HG03460 (cell line): ENCODE data around the gene S100A11.

Experiments
- ATAC-seq: cut with Tn5 transposase; IDR thresholded peaks from one replicate; pipeline ENCODE4 v1.9.1; 2021; ENCODE audit not compliant: unreplicated experiment

The S100A11 gene

DNA sequence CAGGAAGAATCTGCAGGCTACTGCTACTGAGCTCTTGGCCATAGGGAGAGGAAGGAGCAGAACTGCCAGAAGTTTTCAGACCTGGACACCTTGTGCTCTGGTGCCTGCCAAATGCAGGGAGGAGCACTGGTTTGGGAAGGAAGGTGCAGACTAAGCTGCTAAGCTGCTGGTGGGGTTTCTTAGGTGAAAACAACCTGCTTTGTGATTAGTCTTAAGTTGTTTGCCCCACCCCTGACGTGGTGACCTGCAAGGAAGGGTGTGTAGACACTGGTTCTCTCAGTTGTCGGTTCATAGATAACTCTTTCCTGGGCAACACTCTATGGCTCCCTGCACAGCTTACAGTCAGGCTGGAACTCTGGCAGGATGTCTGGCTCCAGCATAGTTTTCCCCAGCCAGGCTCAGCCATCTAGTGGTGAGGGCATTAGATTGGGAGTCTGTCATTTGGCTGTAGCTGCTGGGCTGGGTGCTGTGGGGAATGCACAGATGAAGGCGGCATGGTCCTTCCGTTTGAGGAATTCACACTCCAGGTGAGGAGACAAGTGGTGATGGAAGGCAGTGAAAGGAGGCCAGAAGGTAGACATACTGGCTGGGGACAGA, 32.9 kb downstream of the S100A11 start:
- no peak for ATAC-seq

DNA sequence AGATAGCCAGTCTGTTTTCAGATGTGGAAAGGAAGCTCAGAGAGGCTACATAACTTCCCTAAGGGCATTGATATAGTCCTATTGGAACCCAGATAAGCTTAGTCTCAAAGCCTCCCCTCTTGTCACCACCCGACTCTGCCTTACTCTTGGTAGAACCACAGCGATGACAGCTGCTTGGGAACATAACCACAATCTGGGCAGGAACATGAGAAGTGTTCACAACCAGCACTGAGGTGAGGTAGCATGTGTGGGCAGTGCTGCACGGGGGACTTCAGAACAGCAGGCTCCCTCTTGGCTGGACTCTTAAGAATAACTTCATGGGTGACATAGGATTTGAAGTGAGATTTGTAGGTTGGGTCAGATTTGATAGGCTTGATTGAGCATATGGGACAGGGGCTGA, 33.8 kb downstream of the S100A11 start:
- ATAC-seq: no peak

DNA sequence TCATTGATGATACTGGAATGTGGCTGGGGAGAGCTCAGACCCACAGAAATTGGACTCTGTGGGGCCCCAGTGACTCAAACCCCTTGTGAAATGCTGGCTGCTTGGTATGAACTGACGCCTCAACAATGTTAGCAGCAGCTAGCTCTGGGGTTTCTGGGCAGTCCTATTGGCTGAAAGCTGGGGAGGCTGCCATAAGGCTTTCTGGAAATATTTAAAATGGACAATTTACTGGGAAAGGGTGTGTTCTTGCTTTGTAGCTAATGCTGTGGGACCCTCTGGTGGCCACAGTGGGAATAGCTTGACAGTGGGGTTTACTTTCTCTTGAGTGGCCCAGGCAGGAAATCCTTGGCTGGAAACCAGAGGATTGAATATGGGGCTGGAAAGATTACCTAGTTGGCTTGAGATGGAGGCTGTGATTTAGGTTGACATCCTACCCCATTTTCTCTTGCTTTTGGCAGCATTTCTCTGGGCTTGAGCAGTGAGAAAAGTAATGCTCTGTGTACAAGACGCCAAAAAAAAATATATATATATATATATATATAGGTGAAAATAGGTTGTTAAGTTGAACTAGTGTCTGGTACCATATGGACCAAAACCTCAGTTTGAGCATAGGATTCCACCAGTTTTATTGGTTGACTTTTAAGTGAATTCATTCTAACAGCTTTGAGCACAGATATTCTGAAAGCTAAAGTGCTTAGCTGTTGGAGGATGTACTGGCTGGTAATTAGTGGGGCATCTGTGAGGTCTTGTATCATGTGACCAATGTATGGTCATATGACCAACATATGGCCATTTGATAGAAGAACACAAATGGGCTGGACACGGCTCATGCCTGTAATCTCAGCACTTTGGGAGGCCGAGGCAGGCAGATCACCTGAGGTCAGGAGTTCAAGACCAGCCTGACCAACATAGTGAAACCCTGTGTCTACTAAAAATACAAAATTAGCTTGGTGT, 34.9 kb downstream of the S100A11 start:
- ATAC-seq: no peak

DNA sequence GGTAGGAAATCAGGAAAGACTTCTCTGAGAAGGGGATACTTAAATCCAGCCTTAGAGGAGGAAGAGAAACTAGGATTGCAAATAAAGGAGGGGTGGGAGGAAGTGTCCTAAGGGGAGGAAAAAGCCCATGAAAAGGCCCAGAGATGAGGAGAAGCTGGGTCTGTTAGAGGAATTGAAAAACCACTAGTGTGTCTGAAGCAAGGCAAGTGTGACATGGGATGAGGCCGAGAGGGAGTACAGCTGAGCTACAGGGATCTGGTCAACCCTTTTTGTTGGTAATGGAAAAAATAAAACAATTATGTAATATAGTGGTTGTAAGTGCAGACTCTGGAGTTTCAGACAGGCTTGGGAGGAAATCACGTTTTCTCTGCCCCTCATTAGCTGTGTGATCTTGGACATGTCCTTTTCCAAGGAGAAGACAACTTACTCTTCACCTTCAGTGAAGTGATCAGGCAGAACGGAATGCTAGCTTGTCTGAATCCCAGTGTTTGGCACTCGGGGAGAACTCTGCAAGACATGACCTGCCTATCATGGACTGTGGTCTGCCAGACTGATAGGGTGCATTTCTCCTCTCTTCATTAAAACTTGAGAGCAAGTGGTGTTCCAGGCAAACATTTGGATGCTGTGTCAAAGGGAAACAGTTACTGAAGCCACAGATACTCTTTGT, 35.7 kb downstream of the S100A11 start:
- ATAC-seq: no peak

DNA sequence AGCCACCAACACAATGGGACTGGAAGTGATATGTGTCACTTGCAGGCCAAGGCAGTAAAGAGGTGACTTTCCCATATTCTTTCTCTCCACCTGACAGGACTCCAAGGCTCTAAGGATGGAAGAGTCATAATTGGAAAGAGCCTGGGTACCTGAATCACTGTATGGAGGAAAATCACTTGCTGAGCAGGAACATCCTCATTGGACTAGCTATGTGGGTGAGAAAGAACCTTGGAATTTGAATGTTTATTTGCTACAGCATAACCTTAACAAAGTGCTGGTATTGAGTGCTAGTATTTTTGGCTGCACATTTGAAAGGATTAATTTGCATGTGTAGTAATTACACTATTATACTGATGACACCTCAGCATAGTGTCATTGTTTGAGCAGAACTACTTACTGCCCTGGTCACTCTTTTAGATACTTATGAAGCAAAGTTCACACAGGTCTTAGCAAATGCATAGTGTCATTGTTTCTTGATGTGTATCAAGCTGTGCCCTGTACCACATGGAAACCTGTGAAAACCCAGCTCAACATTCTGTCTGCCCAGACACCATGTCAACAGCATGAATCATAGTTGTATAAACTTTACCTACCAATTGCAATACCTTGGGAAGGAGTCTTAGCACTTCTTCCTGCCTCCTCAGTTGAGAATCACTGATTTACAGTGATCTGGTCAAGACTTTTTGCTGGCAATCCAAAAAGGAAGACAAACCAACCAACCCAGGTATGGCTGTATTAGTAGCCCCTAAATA, 38.0 kb downstream of the S100A11 start:
- no peak for ATAC-seq

DNA sequence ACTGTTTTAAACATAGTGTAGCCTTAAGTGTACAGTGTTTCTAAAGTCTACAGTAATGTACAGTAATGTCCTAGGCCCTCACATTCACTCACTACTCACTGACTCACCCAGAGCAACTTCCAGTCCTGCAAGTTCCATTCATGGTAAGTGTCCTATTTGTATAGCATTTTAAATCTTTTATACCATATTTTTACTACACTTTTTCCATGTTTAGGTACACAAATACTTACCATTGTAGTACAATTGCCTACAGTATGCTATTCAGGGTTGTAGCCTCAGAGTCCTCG, 39.6 kb downstream of the S100A11 start:
- ATAC-seq: no peak

DNA sequence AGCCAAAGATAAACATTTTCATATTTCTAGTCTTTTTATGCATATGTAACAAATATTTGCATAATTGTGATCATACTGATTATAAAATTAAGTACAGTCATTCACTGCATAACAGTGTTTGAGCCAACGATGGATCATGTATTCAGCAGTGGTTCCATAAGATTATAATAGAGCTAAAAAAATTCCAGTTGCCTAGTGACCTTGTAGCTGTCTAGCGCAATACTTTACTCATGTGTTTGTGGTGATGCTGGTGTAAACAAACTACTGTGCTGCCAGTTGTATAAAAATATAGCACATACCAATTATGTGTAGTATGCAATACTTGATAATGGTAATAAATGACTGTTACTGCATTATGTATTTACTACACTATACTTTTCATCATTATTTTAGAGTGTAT, 41.0 kb downstream of the S100A11 start:
- ATAC-seq: no peak

DNA sequence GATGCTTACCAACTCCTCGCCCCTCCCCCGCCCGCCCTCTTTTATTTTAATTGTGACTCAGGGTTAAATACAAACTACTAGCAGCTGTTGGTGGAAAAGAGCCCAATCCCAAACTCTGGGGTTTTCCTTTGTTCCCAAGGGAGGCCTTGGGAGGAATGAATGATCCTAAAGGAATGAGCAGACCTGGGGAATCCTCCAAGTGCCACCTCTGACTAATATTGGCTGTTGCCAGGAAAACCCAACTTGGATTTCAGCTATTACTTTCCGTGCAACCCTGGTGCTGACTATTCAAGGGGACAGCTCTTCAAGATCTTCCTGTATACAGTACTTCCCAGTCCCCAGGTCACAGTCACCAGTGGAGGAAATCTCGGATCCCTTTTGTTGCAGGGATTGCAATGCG, 41.8 kb downstream of the S100A11 start:
- ATAC-seq: no peak

DNA sequence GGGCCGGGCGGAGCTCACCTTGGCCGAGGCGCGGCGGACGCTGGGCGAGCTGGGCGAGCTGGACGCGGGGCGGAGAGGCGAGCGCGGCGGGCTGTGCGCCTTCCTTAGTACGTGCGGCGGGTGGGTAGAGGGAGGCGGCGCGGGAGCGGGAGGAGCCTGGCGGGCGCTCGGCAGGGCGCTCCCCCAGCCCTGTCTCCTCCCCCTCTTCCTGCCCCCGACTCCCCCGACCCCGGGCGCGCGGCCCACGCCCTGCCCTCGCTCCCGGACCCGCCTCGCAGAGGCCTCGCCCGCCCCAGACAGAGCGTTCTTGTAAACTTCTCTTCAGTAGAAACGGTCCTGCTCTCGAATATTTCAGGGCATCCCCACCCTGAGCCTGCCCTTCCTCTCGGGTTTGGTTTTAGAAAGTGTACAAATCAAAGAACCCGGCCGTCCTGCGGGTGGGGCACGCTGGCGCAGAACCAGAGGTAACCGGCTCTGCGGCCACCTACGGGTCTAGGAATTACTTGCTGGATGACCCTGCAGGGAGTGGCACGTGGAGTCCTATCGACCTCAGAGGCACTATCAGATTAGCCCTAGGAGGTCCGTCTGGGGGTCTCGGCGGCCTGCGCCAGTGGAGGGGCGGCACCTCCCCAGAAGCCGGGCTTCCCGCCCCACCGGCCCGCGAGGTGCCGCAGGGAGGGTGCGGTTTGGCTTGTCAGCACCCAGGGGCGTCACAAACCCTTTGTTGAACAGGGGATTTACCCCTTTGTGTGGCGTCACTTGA, 42.9 kb downstream of the S100A11 start, which contains the start of gene S100A10:
TSS of gene S100A10 (minus strand) at position 126 of the 763 bp plus-strand sequence. CDS start 7,629 bp downstream, outside the sequence.
- ATAC-seq: no peak

DNA sequence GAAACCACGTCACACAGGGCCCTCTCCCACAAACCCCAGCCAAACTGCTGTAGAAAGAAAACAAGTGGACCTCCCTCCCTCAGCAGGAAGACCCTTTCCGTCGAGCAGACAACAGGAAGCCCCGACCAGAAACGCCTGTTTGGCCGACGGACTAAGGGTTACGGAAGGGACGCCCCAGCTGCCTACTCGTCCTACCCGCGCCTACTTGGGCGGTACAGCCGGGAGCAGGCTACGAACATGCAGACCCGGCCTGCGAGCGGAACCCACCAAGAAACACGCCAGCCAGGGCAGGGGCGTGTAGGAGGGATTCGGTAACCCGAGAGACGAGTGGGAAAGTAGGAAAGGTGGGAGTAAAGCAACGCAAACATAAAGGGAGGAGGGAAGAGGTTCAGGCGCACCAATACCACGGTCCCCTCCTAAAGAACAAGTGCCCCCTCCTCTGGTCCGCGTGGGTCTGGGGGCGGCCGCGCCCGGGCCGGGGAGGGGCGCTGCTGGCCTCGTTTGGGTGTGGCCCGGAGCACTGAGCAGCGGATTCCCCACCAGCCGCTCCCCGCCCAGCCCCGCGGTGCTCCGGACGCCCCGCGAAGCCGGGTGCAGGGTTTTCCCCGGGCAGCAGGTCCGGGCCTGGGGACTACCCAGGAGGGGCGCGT, 43.6 kb downstream of the S100A11 start:
- no peak for ATAC-seq

DNA sequence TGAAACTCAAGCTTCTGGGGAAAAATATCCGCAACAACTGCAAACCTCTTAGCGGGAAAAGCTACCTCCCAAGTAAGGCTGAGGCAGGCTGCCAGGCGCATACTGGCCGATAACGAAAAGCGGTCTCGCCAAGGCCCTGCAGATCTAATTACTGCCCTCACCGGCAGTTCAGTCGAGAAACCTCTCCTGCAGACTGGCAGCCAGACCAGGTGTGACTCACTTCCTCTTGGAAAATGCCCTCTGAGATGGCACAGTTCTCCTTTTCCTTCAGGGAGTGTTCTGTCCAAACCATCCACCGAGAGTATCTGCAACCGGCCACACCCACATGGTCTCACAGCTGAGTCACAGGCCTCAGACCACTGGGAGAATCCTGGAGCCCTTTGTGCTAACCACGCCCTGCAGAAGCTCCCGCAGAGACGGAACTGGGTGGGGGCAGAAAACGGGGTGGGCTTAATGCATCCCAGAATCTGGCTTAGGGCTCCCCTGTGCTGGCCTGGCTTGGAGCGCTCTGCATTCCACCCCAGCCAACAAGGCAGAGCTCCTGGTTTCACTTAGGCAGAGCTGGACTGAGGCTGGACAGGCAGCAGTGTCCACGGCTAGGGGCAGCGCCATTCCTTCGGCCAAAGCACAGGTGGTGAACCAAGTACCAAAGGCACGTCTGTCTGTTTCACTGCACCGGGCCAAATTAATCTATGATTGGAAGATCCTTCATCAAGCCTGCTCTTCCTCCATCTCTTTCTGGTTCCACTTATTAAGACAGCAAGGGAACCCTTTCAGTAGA, 44.3 kb downstream of the S100A11 start:
- no peak for ATAC-seq

DNA sequence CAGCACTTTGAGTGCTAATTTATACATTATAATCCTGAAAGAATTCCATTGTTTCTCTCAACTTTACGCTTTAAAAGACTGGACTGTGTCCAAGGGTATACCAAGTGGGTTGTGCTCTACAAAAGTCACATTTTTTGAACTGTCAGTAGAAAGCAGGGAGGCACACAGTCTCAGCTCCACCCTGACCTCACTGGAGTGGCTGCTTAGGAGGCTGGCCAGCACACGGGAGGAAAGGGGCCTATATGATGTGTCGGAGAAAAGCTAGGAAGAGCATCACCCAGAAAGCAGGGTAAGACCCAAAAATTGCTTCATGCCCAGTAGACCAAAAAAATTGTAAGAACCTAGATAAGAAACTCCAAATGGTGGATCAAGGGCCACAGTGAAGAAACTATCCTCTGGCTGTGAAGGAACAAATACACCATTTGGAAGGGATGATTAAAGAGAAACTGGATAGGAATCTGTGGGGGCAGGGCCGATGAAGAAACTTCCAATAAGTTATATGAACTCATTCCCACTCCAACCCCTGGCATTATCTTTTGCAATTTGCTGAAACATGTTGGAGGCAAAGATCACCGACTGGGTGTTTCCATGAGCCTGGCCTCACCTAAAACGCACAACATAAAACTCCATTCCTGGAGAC, 45.0 kb downstream of the S100A11 start:
- no peak for ATAC-seq

DNA sequence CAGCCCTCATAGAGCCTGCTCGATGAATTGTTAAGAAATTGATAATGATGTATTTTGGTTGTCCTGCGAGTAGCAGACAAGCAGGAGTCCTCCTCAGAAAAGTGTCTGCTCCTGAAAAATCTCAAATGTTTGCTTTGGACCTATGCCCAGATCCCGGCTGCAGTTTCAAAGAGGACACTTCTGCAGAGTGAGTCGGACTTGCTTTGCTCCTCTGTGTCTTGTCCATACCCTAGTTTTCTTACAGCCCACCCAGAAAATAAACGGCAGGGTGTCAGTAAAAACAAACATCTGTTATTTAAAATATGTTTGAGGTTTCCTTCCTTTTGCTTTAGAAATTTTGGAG, 46.0 kb downstream of the S100A11 start:
- no peak for ATAC-seq

DNA sequence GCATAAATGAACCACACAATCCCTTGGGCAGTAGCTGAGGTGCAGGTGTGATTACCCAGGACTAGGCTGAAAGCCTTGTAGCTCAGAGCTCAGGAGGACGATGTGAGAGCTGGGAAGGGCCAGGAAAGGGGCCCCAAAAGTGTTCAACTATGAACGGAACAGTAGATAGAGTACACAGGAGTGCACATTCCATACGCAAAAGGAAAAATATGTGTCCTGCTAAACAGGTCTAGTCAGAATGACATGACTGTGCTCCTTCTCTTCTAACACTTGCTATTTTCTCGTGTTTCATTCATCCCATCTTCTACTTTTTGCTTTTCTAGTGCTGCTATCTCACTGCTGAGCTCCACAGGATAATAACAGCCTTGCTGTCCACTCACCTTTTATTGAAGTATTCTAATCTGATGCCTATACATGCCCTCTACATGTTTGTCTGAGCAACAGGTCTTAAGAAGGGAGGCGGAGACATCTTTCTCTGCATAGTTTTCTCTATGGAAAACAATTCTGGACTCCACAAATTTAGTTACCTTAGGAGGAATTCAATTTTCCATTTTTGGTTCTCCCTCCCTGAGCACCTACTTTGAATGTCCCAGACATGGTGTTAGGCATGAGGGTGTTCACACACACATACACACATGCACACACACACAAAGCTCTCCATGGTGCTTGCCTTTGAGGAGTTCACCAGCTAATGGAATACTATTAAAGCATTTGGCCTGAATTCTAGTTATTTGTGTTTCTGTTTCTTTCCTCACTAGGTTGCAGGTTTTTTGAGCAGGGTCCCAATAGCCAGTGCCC, 46.5 kb downstream of the S100A11 start:
- ATAC-seq: no peak

DNA sequence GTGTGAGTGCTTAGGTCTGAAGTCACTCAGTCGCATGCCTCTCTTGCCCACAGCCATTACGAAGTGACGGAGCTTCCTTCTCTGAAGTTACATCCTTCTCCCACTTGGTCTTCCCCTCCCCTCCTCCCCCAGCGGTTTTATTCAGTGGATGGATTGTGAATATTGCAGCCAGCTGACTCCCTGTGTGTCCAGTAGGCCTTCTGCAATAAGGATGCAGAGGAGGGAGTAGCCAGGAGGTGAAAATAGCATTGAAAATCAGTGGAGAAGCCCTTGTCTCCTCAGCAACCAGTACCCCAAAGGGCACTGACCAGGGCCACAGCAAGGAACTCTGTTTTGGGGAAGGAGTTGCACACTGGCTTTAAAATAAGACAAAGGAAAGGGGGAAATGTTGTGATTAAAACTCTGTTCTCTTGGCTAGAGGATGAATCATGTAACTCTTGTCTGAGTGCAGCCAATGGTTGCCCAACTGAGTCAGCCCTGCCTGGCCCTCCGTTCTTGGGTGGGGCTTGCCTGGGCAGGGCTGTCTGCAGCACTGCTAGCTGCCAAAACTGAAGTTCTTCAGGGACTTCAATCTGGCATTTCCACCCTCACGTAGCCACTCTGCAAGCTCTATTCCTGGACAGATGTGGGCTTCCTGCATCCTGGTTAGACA, 47.5 kb downstream of the S100A11 start:
- no peak for ATAC-seq

DNA sequence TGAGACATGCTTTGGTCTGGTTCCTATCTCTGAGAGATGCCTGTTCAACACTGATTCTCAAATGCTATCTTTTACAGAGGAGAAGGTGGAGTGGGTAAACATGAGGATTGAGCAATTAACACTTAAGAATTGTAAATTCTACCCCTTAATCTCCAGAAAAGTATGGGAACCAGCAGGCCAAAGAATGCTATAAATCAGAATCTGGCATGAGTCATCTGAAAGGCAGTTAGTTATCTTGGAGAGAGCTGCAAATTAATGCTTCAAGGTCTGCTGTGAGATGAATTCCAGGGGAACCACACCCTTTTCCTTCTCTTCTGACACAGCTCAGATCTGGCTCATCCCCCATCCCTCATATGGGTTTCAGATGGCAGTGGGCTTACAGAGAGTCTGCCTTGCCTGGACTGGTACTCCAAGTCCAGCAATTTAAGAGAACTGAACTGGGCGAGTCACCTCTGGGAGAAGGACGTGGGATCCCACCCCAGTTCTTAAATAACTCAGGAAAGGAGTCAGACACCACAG, 48.3 kb downstream of the S100A11 start:
- ATAC-seq: no peak

DNA sequence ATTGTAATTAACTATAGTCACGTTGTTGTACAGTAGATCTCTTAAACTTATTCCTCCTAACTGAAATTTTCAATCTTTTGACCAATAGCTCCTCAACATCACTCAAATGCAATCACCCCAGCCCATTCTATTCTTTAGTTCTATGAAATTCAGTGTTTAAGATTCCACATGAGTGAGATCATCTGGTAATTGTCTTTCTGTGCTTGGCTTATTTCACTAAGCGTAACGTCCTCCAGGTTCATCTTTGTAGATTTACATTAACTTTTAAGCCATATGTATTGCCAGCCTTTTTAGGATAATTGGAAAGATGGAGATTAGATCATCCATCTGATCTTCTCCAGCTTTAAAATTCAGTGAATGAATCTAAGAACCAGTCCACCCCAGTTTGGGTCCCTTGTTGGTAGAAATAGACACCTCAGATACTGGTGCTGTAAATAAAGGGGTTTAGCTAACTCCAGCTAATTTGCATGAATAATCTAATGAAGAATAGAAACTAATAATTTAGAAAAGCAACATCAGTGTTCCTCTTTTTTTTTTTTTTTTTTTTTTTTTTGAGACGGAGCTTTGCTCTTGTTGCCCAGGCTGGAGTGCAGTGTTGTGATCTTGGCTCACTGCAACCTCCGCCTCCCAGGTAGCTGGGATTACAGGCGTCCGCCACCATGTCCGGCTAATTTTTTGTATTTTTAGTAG, 50.2 kb downstream of the S100A11 start:
- no peak for ATAC-seq
